ENCODE data around the gene CCNT2. TPM values are rescaled to one million over a fixed set of nuclear protein-coding genes. Genes with fewer than 3 reads are reported as not detected.
A peak's percentile ranks its signal among the peaks of the same experiment; 100 is the strongest.

The CCNT2 gene
- total and polyA plus RNA-seq, 4 donors, result 6.0 to 33.0 (median 14.9) TPM

DNA sequence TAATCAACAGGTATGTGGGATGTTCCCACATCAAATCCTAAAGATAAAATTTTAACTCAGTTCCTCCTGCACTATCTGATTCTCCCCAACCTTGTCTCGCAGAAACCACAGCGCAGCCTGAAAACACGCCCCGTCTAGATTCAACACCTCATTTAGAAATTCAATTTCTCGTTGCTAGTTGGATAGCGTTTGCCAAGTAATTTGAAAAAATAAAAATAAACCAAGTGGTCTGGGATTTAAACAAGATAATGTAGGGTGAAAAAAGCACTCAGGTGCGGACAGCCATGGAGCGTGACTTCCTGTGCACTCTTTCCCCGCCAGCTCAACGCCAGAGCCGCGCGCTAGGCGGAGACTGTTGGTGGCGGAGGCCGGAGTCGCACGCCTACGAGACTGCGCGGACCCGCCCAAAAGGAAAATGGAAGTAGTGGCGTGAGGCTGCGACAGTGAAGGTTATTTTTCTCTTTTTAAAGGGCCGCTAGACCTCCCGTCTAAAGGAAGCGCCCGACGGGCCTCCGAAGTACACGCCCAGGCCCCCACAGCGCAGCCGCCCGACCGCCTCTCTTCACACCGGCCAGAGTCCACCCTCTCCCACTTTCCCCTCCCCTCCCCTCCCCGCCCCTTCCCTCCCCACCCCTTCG is 615 bp upstream of the CCNT2 start:
- H3K9ac ChIP-seq (ENCODE audit: low read depth in 1 of 2, low read length in 2 of 2), result peak overlapping the region; percentile 78 to 92
- peak overlapping the region; percentile 91 to 97 for H3K27ac ChIP-seq (ENCODE audit: low read depth in 1 of 2, low read length in 2 of 2)
- peak overlapping the region; percentile 70 to 82 (median 75) for H3K4me3 ChIP-seq (ENCODE audit: low read depth in 1 of 3, low read length in 3 of 3)
- no peaks in the 10 kb centered on the region for H3K9me3 ChIP-seq (ENCODE audit: control insufficient read depth in 4 of 4, low read length in 3 of 4)
- peaks cover 4 to 33% (median 26%) of the 10 kb centered on the region in 4 donors for H3K4me1 ChIP-seq (ENCODE audit: control insufficient read depth in 4 of 4, insufficient read depth in 4 of 4, low read length in 3 of 4)
- no peak for DNase-seq (ENCODE audit: low spot score)
- WGBS, result under 1% methylated on average over 38 of the region's 38 CpGs
- no peaks in the 10 kb centered on the region for H3K27me3 ChIP-seq (ENCODE audit: control insufficient read depth in 4 of 4, insufficient read depth in 4 of 4, low read length in 3 of 4)
- TF ChIP-seq, protein P1, sequence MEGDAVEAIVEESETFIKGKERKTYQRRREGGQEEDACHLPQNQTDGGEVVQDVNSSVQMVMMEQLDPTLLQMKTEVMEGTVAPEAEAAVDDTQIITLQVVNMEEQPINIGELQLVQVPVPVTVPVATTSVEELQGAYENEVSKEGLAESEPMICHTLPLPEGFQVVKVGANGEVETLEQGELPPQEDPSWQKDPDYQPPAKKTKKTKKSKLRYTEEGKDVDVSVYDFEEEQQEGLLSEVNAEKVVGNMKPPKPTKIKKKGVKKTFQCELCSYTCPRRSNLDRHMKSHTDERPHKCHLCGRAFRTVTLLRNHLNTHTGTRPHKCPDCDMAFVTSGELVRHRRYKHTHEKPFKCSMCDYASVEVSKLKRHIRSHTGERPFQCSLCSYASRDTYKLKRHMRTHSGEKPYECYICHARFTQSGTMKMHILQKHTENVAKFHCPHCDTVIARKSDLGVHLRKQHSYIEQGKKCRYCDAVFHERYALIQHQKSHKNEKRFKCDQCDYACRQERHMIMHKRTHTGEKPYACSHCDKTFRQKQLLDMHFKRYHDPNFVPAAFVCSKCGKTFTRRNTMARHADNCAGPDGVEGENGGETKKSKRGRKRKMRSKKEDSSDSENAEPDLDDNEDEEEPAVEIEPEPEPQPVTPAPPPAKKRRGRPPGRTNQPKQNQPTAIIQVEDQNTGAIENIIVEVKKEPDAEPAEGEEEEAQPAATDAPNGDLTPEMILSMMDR (IDR thresholded peaks at IDR 0.05; ENCODE audit: low read depth, low read length, missing input control), result peak; percentile 29
- TF ChIP-seq GABPA (IDR thresholded peaks at IDR 0.05 in 1 of 2, conservative IDR thresholded peaks at IDR 0.05 in 1 of 2), result no peak
- peak; percentile 93 for TF ChIP-seq TAF1 (conservative IDR thresholded peaks at IDR 0.05)
- peak in 1 of 2 donors; percentile 42 for TF ChIP-seq HNF4A (conservative IDR thresholded peaks at IDR 0.05)
- TF ChIP-seq RAD21 (IDR thresholded peaks at IDR 0.05), result peak; percentile 12 to 57
- no peak for TF ChIP-seq YY1 (IDR thresholded peaks at IDR 0.05)
- no peak for TF ChIP-seq JUND (IDR thresholded peaks at IDR 0.05)
- TF ChIP-seq, protein P2, sequence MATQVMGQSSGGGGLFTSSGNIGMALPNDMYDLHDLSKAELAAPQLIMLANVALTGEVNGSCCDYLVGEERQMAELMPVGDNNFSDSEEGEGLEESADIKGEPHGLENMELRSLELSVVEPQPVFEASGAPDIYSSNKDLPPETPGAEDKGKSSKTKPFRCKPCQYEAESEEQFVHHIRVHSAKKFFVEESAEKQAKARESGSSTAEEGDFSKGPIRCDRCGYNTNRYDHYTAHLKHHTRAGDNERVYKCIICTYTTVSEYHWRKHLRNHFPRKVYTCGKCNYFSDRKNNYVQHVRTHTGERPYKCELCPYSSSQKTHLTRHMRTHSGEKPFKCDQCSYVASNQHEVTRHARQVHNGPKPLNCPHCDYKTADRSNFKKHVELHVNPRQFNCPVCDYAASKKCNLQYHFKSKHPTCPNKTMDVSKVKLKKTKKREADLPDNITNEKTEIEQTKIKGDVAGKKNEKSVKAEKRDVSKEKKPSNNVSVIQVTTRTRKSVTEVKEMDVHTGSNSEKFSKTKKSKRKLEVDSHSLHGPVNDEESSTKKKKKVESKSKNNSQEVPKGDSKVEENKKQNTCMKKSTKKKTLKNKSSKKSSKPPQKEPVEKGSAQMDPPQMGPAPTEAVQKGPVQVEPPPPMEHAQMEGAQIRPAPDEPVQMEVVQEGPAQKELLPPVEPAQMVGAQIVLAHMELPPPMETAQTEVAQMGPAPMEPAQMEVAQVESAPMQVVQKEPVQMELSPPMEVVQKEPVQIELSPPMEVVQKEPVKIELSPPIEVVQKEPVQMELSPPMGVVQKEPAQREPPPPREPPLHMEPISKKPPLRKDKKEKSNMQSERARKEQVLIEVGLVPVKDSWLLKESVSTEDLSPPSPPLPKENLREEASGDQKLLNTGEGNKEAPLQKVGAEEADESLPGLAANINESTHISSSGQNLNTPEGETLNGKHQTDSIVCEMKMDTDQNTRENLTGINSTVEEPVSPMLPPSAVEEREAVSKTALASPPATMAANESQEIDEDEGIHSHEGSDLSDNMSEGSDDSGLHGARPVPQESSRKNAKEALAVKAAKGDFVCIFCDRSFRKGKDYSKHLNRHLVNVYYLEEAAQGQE (IDR thresholded peaks at IDR 0.05), result peak; percentile 4
- H3K36me3 ChIP-seq (ENCODE audit: control insufficient read depth in 4 of 4, insufficient read depth in 3 of 4, low read depth in 1 of 4, low read length in 3 of 4), result no peaks in the 10 kb centered on the region

DNA sequence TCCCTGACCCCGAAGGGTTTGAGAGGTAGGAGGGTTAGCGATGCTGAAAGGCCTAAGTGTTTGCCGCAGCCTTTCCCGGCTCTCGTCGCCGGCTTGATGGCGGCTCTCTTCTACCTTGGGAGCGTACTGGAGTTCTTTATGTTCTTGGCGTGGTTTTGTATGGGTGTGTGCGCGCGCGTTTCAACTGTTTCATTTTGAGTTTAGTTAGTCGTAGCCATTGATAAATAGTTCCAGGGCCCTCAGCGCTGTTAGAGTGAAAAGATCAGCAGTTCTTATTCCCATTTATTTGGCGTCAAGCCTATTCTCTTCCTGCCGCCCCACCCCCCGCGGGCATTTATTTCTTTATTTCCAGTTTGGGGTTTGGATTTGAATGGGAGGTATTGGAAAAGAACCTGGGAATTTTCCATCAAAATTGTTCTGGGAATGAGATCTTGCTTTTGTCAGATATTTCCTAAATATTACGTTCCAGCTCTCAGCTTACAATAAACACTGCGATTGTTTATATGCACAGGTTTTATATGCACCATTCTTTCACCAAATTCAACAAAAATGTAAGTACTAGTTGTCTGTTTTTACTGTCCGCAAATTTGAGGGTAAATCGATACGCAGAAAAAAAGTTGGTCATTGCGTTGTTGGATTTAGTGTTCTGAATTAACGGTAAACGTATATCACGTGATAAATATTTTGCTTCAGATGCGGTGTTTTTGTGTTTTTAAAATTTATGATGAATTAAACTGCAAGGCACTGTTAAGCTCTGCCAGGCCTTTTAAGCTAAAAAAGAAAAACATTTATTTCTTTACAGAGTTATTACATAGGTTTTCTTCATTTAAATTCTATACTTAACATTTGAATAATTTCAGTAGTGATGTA is 954 bp downstream of the CCNT2 start:
- Histone ChIP-seq H3K4me1 (ENCODE audit: control insufficient read depth in 4 of 4, insufficient read depth in 4 of 4, low read length in 3 of 4) (peaks cover 6 to 39% (median 31%) of the 10 kb centered on the region in 4 donors), H3K27me3 (ENCODE audit: control insufficient read depth in 4 of 4, insufficient read depth in 4 of 4, low read length in 3 of 4) (no peaks in the 10 kb centered on the region), H3K4me3 (ENCODE audit: low read depth in 1 of 3, low read length in 3 of 3) (peak overlapping the region; percentile 78 to 100 (median 90)), H3K36me3 (ENCODE audit: control insufficient read depth in 4 of 4, insufficient read depth in 3 of 4, low read depth in 1 of 4, low read length in 3 of 4) (no peaks in the 10 kb centered on the region), H3K27ac (ENCODE audit: low read depth in 1 of 2, low read length in 2 of 2) (peak overlapping the region; percentile 91 to 97), H3K9ac (ENCODE audit: low read depth in 1 of 2, low read length in 2 of 2) (peak overlapping the region; percentile 93 to 95), H3K9me3 (ENCODE audit: control insufficient read depth in 4 of 4, low read length in 3 of 4) (no peaks in the 10 kb centered on the region)
- peak; percentile 62 for DNase-seq (ENCODE audit: low spot score)
- TF ChIP-seq GABPA (IDR thresholded peaks at IDR 0.05 in 1 of 2, conservative IDR thresholded peaks at IDR 0.05 in 1 of 2), result no peak
- TF ChIP-seq EGR1 (IDR thresholded peaks at IDR 0.05; ENCODE audit: low read depth in 2 of 2), result no peak
- no peak for TF ChIP-seq FOXA2 (IDR thresholded peaks at IDR 0.05)
- under 1% methylated on average over 30 of the region's 30 CpGs for WGBS

Data from liver (tissue), 9 donors.